GM19035 (cell line): ENCODE results near the gene GINS2.

ENCODE experiments used
- ATAC-seq: cut with Tn5 transposase; IDR thresholded peaks from one replicate; pipeline ENCODE4 v1.9.1; 2021; ENCODE audit not compliant: unreplicated experiment

The GINS2 gene

DNA sequence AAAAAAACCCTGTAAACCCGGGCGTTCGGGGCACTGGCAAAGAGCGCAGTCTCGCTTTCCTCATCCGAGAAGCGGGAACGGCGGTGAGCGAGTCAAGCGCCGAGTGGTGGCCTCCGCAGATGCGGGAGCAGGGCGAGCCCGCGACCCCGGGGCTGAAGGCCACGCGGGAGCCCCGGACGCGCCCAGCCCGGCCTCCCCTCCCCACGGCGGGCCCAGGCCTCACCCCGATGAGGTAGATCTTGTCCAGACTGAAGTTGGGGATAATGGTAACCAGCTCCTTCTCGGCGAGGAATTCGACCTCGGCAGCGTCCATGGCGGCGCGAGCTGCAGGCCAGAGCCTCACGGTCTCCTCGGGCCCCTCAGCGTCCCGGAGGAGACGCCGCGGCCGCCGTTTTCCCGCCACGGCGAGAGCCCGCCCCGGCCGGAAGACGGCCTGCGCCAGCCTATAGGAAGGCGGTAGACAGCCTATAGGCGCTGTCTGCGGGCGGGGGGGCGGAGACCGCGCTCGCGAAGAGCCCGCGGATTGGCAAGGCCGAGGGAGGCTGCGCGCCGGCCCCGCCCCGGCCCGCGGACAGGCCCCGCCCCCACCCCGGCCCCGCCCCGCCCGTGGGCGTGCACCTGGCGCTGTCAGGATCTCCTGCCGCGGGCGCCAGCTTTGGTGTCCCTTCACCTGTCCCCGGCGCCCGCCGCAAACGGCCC, at the start of gene GINS2:
Gene GINS2 (minus strand): TSS at position 369 of the 699 bp plus-strand sequence. CDS start 56 bp downstream, at position 313.
- peak; percentile 95 for ATAC-seq

DNA sequence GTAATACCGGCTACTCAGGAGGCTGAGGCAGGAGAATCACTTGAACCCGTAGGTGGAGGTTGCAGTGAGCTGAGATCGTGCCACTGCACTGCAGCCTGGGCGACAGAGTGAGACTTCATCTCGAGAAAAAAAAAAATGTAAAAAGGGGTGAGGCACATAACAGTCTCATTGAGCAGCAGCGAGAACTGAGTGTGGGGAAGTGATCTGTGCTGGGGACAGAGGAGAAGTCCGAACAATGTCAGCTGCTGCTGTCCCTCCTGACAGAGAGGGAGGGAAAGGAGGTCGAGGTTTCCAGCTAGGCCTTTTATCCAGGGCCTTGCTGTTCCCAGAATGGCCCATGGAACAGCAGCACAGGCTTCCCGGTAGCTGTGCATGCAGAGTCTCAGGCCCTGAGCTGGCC, 48.2 kb upstream of the GINS2 start:
- no peak for ATAC-seq

DNA sequence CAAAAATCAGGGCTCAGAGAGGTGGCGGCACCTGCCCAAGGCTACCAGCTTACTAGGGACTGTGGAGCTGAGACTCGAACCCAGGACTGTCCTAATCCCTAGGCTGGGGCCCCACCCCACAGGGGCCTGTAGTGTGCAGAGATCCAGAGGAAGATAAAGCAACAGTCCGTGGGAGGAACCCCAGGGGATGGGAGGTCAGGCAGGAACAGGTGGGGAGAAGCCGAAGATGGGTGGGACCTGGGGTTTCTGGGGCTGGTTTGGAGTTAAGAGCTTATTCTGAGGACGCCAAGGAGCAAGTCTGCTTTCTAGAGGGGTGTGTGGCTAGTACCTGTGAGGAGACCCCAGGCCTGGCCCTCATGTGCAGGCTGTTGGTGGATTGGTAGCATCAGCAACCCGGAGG, 47.2 kb upstream of the GINS2 start:
- no peak for ATAC-seq

DNA sequence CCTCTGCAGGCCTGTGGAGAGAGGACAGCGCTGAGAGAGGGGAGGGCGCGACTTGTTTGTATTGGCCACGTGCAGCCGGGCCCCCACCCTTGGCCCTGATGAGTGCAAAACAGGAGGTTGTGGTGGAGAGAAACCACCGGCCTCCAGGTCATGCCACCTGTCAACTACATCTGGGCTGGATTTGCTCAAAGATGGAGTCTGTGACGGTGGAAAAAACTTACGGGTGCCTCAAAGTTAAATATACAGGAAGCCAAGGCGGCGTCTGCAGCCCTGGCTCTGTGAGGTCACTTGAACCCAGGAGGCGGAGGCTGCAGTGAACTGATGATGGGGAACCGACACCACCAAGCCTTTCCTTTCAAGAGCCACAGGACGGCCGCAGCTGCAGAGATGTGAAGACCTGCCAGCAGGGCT, 46.5 kb upstream of the GINS2 start:
- ATAC-seq = peak; percentile 89

DNA sequence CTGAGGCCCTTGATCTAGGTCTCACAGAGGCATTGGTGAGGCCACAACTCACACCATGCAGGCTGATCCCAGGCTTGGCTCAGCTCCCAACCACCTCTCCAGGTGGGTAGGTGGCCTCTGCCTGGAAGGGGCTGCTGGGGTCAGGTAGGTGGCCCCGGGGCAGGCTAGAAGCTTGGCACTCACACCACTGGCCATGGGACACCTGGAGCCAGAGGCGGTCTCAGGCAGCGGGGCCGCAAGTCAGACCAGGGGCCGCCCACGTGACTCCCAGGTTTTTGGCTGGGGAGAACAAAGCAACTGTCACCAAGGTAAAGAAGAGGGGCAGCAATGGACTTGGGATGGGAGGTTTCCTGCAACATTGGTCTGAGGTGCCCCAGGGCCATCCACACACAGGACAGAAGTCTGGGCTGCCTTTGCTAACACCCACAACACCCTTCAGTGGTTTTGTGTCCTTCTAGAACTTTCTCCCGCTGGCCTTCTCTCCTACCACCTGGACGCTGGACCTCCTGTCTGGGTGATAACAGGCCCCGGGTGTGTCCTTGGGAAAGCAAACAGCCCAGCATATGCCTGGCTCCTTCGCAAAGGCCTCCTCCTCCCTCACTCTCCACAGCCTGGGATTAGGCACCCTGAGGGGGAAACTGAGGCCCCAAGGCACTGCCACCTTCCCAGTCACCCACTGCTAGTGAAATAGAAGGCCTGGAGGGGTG, 45.7 kb upstream of the GINS2 start:
- no peak for ATAC-seq

DNA sequence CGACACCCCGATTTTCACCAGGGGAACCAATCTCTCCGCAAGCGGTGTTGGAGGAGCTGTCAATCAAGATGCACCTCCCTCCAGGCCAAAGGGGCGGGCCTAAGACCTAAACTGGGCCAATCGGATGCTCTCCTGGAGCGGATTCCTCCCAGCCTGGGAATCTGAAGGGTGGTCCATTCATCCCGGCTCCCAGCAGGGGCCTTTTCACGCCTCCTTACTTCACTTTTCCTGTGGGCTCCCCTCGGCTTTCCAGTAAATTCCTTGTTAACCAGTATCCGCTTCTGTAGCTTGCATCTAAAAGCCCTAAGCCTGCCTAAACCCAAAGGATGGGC, 45.1 kb upstream of the GINS2 start:
- no peak for ATAC-seq

DNA sequence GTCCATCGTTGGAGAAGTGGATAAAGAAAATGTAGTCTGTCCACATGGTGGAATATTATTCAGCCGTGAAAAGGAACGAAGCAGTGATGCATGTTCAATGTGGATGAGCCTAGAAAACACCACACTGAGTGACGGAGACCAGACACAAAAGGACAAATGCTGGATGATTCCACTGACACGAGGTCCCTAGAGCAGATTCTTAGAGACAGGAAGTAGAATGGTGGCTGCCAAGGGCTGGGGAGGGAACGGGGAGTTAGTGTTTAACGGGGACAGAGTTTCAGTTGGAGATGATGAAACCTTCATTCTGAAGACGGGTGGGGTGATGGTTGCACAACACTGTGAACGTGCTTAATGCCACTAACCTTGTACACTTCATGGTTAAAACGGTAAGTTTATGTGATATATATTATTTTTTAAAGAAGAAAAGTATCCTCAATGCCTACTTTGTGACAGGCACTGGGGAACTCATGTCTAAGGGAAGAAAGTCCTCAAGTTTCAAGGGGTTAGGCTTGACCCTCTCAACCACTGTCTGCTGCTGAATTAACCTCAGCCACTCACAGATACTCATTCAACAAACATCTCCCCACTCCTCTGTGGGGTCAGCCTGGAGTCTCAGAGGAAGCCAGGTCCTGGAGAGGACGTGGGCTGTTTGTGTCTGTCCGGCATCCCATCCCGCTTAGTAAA, 44.5 kb upstream of the GINS2 start:
- no peak for ATAC-seq

DNA sequence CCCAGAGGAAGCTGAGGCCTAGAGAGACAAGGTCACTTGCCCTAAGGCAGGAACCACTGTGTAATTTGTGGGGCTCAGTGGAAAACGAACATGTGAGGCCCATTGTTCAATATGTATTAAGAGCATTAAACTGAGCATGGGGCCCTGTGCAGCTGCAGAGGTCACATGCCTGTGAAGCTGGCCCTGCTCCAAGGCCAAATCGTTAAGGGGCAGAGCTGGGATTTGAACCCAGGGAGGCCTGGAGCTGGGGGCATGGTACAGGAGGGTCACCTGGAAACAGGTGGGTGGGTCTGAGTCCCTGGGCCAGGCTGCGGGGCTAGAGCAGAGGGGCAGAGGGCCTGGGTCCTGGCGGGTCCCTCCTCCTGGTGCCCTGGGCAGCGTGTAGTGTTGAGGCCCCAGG, 42.4 kb upstream of the GINS2 start:
- no peak for ATAC-seq

DNA sequence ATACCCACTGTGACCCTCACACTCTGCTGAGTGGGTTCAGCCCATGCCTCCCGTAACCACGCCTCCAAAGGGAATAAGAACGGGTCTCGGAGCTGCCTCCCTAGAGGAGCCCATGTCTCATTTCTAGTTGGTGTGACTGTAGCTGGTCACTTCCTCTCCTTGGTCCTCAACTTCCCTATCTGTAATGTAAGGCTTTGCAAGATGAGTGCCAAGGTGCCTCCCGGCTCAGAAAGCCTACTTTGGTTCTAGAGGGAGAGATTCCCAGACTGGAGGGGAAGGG, 41.4 kb upstream of the GINS2 start:
- ATAC-seq = no peak

DNA sequence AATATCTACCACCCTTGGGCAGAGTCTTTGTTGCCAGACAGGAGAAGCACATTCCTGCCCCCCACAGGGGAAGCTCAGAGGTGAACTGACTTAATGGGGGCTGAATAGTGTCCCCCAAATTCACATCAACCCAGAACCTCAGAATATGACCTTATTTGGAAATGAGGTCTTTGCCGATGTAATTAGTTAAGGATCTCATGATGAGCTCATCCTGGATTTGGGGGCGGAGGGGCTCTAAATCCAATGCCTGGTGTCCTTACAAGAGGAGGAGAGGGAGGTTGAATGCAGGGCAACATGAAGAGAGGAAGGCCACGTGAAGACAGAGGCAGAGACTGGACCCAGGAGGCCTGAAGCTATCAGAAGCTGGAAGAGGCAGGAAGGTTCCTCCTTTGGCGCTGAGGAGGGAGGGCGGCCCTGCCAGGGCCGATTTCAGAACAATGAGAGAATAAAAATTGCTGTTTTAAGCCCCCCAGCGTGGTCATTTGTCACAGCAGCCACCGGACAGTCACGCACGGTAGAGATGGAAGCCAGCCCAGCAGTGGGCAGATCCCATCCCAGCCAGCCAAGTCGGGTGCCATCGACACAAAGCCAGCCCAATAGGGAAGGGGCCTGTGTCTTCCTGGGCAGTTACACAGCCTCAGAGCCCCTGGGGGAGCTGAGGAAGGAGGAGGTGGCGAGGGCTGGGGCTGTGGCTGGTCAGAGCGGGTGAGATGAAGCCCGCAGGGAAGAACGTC, 40.9 kb upstream of the GINS2 start:
- no peak for ATAC-seq

DNA sequence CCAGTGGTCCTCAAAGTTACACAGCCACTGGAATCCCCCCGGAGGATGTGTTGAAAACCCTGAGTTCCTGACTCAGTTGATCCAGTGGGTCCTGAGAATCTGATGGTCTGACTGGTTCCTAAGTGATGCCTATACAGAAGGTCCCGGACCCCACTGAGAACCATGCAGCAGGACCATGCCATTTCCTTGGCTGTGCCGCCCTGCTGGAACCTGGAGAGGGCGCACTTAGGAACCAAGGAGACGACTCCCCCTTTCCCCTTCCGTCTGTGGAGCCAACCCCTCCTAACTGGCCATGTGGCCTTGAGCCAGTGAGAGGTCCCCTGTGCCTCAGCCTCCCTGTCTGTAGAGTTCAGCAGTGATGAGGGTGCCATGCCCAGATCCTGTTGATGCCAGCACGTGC, 40.1 kb upstream of the GINS2 start:
- ATAC-seq = no peak

DNA sequence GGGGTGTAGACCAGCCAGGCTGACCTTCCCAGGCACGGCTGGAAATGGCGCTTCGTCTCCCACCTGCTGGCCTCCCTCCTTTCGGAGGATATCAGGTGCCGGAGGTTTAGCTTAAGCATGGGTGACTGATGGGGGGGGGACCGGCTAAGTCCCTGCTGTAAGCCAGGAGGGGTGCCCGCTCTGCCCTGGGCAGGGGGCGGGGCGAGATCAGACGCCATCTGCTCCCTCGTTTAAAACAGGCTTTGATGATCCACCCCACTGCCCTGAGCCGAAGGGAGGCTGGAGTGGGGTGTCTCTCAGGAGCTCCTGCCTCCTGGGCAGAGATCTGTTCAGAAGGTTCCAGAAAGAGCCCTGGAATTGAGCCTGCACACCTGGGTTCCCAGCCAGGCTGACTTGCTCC, 36.2 kb upstream of the GINS2 start:
- ATAC-seq = no peak

DNA sequence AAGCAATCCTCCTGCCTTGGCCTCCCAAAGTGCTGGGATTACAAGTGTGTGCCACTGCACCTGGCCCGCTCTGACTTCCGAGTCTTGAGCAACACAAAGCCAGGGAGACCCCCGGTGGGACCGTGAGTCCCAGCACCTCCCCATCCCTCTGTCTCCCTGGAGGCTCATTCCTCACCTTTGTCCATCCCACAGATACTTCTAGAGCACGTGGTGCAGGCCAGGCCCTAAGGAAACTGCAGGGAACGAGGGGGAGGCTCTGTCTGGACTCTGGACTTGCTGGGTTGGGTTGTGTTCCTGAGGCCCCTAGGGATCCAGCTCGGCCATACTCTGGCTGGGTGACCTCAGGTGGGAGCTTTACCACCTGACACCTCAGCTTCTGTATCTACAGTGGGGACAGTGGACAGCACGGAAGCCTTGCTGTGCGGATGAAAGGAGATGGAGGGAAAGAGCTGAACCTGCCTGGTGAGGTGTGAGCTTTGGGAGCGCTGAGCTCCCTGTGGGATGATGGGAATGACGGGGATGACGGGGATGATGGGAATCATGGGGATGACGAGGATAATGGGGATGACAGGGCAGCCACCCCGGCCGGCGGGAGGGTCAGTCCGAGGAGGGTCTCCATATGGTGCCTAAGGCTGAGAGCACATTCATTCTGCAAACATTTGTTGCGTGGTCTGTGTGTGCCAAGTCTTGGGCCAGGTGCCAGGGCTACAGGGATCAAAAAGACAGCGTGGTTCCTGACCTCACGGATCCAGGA, 35.5 kb upstream of the GINS2 start:
- ATAC-seq = no peak

DNA sequence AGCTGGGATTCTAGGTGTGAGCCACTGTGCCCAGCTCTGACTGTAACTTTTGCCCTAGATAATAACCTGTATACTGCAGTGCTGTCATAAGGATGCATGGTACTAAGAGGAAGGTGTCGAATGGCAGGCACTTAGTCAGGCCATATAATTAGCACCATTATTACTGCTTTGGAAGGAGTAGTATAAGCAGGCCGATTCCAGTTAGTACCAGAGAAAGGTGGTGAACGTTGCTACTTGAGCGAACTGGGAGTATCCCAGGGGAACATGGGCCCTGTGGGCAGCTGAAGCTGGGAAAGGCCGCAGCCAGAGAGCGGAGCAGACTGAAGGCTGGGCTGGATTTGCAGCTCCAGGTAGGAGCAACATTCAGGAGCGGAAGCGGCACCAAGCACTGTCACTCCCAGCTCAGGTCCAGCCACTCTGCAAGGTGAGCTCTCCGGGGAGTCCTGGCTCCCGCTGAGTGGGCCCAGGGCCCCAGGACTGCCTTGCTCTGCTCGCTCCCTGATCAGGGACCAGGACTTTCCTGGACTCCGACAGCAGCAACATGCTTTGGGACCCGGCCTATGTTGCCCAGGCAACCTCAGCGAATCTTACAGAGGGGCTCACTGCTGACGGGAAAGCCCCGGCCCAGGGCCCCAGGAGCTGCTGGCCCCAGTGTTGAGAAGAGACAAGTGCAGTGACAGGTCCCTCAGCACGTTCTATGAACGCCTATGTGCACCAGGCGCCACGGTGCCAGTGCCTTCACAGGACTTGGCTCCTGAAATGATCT, 33.6 kb upstream of the GINS2 start:
- ATAC-seq = no peak

DNA sequence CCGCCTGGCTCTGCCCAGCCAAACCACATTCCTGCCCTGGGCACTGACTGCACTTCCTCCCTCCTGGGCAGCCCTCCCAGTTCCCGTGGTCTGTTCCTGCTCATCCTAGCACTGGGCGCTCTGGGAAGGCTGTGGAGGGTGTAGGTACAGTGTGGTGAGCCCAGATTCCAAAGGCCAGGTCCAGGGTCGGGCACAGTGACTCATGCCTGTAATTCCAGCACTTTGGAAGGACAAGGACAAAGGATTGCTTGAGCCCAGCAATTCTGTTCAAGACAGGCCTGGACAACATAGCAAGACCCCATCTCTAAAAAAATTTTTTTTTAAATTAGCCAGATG, 31.5 kb upstream of the GINS2 start:
- no peak for ATAC-seq

DNA sequence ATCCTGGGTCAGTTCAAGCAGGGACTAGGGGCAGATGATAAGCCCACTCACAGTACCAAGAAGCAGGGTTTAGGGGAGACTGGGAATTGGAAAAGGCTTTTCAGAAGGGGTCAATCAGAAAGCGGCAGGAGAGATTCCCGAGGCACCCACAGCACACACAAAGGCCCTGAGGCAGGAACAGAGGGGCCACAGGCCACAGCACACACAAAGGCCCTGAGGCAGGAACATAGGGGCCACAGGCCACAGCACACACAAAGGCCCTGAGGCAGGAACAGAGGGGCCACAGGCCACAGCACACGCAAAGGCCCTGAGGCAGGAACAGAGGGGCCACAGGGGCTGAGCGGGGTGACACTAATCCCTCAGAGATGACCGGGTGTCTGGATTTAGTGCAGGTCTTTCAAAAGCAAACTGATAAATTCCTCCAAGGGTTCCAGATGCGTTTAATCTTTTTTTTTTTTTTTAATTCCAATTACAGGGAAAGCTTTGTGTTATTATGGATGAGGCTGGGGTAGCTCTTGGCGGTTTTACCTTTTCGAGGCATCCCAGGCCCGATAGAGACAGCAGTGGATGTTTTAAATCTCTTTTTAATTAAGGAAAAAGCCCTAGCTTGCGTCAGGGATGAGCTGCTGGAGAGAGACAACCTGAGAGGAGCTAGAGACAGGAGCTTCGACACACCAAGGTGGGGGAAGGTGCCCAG, 31.0 kb upstream of the GINS2 start:
- no peak for ATAC-seq

DNA sequence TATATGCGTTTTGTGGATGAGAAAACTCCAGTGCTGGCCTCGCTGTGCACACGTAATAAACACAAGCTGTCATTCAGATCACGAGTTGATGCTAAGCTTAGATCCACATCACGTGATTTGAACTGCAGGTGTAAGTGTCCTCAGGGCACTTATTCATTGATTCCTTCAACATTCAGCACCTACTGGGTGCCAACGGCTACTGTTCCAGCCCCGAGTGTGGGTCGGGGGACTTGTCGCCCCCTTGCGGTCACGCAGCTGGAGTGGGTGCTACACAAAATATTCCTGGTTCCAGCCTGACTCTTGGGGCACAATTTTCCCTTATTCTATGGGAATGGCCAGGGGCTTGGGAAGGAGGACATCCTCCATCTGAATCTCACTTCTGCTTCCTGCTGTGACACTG, 29.9 kb upstream of the GINS2 start:
- no peak for ATAC-seq

DNA sequence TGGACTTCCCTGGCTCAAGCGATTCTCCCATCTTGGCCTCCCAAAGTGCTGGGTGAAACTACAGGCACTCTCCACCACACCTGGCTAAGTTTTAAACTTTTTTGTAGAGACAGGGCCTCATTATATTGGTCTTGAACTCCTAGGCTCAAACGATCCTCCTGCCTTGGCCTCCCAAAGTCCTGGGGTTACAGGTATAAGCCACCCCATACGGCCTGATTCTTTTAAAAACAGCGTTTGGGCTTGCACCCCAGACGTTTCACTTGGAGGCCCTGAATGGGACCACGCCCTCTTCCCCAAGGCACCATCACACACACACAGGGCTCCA, 29.4 kb upstream of the GINS2 start:
- no peak for ATAC-seq

DNA sequence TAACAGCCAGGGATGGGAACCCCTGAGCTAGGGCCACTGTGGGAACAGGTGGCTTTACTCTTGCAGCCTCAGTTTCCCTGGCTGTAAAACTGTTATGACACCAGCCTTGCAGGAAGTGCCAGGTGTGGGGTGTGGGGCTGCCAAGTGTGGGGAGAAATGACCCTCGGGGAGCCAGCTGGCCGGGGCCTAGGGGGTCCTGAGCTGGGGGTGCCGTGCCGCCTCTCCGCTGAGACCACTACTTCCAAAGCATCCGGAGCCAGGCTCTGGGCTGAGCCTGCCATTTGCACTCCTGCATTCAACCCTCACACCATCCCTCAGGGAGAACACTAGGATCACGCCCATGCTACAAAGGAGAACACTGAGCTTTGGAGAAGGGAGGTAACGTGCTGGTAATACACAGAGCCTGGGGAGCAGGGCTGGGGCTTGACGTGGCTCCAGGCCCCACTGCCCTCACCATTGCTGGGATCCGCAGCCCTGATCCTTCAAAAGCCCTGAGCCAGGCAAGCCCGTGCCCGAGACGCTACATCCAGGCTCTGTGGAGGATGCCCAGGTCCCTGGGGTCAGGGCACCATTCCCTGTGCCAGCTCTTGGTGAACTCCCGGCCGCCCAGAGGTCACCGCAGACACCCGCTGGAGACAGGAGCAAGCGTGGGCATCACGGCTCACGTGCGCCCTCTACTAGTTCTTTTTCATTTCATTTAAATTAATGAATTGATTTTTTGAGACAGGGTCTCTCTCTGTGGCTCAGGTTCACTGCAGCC, 28.8 kb upstream of the GINS2 start:
- ATAC-seq = no peak

DNA sequence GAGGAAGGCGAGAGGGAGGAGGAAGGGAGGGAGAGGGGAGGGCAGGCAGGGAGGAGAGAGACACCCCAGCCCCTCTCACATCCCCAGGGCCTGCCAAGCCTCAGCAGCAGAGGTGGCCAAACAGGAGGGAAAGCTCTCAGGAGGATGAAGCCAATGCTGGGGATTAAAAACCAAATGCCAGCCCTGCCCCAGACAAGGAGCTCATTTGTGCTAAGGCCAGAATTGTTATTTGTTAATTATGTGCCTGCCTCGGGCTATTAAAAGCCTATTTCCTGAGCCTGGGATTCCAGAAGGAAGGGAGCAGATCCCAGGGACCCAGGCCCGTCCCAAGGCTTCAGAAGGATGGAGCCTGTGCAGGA, 27.9 kb upstream of the GINS2 start:
- no peak for ATAC-seq
